Stimulated activated CD8-positive, alpha-beta memory T cell treated with anti-CD3 and anti-CD28 coated beads, Interleukin-7, amount 100 ng/mL, for 4 hours (primary cell): ENCODE measurements around the gene ATP5ME.
"Not testable (repeated sequence)": the region's sequence is repeated elsewhere in the genome, so short reads cannot be mapped to it uniquely, and the experiment has no call there.

ENCODE experiments used
- DNase-seq, 2 donors: peaks; one replicate each; pipeline ENCODE4 v3.0.0-alpha.2; 2020; ENCODE audit warnings: low read depth in 2 of 2

ATP5ME gene, protein sequence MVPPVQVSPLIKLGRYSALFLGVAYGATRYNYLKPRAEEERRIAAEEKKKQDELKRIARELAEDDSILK

GRCh38 chr4:674172-675035, at the start of gene ATP5ME, which contains the start of gene MYL5:
ATP5ME (minus strand) TSS chr4:674276; CDS start chr4:674247, 29 bp downstream.
MYL5 (plus strand) TSS chr4:674542; CDS start chr4:678027, 3,485 bp downstream.
- DNase-seq = peak; percentile 94 to 97

- no peak for DNase-seq
Measured at GRCh38 chr4:722851-723360, 48.8 kb upstream of the ATP5ME start.

GRCh38 chr4:722169-722725, 48.2 kb upstream of the ATP5ME start:
- DNase-seq = no peak

- no peak for DNase-seq
Measured at GRCh38 chr4:721261-722168, 47.4 kb upstream of the ATP5ME start.

- no peak for DNase-seq
Measured at GRCh38 chr4:720111-720860, 46.2 kb upstream of the ATP5ME start.

- no peak for DNase-seq
Measured at GRCh38 chr4:718460-718859, 44.4 kb upstream of the ATP5ME start.

DNA sequence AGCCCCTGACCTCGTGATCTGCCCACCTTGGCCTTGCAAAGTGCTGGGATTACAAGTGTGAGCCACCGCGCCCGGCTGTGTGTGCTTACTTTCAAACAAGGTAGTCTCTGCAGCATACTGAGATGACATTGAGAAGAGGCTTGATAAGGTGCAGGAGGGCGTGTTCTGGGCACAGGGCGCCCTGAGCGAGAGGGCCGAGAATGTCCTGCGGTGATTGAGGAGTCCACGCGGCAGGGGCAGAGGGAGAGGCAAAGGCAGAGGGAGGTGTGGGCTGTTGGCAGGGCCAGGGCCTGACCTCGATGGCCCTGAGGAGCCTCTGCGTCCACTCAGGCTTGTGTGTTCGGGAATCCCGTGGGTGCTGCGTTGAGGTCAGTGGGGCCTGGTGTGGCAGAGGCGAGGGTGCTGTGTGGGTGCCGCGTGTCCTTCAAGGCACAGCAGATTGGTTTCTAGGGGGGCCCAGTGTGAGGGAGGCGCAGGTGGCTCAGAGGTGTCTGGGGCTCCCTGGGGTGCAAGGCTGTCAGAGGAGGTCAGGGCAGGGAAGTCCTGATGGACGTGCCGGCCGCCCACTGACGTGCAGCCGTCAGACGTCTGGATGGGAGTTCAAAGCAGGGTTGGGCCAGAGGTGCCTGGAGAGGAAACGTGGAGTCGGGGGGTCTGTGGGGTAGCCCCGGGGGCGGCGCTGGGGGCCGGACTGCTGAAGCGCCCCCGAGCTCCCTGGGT, 43.7 kb upstream of the ATP5ME start:
- DNase-seq = no peak

DNA sequence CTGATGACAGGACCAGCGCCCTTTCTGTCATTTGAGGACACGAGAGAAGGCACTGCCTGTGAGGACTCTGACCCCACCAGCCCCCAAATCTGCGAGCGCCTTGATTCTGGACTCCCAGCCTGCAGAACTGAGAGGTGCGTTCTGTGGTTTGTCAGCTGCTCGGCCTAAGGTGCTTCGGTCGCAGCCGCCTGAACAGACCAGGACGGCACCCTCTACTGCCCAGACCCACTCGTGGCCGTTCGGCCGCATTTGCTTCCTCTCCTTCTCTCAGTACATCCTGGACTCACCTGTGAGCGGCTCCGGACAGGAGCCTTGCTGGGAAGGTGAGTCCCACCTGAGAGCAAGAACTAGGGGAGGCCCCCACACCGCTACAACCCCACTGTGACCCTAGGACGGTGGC, 40.0 kb upstream of the ATP5ME start:
- no peak for DNase-seq

GRCh38 chr4:712916-713632, 39.0 kb upstream of the ATP5ME start:
- no peak for DNase-seq

GRCh38 chr4:712093-712492, 38.0 kb upstream of the ATP5ME start:
- DNase-seq = no peak

GRCh38 chr4:710916-711315, 36.8 kb upstream of the ATP5ME start:
- DNase-seq = no peak

DNA sequence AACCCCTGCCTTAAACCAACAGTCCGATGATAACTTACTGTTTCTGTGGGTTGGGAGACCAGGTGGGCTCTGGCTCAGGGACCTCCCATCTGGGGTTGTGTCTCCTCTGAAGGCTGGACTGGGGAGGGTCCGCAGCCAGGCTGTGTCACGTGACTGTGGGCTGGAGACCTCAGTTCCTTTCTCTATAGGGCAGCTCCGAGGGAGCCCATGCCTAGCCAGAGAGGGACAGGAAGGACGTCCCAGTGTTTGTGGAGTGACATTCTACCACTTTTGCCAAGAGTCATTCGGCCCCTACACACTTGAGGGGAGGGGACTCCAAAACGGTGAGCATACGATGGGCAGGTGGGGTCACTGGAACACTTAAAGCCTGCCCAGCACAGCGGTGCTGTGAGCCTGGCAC, 36.0 kb upstream of the ATP5ME start:
- DNase-seq = no peak

GRCh38 chr4:709348-709747, 35.3 kb upstream of the ATP5ME start:
- DNase-seq = no peak

- no peak for DNase-seq
Measured at GRCh38 chr4:708631-708933, 34.5 kb upstream of the ATP5ME start.

- no peak for DNase-seq
Measured at GRCh38 chr4:707929-708630, 34.0 kb upstream of the ATP5ME start.

GRCh38 chr4:706834-707598, 32.9 kb upstream of the ATP5ME start:
- no peak for DNase-seq

GRCh38 chr4:706083-706633, 32.1 kb upstream of the ATP5ME start:
- not testable (repeated sequence) for DNase-seq
